GM19351 (cell line): ENCODE measurements around the gene NOD2.

Experiments
- ATAC-seq: cut with Tn5 transposase; IDR thresholded peaks from one replicate; pipeline ENCODE4 v1.9.1; 2021; ENCODE audit warnings: mild to moderate bottlenecking, moderate library complexity; ENCODE audit not compliant: unreplicated experiment

NOD2 gene

DNA sequence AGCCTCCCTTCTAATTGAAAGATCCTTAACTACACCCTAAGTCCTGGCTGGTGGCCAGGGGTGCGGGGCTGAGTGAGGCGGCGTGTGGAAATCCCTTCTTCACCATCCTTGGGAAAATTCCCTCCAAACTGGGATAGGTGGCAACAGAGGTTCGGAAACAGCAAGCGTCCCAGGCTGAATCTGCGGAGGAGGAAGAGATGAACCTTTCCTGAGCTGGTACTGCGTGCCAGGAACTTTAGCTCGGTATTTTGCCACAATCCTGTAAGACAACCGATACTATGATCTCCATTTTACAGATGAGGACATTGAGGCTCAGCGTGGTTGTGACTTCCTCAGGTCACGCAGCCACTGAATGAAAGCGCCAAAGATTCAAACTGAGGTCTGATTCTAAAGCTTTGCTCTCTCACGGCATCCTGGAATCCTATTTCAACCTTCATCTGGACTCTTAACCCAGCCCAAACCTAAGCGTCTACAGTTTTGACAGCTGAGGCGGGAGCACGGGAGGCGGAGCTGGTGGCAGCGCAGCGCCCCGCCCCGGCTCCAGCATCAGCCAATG lies 47.9 kb downstream of the NOD2 start:
- ATAC-seq, result peak; percentile 10

- peak; percentile 87 for ATAC-seq
Measured at GRCh38 chr16:50741781-50742575, 48.6 kb downstream of the NOD2 start, which contains the start of gene CYLD. TSS of gene CYLD (plus strand) at chr16:50742086. CDS start at chr16:50749699, 7,613 bp downstream.

DNA sequence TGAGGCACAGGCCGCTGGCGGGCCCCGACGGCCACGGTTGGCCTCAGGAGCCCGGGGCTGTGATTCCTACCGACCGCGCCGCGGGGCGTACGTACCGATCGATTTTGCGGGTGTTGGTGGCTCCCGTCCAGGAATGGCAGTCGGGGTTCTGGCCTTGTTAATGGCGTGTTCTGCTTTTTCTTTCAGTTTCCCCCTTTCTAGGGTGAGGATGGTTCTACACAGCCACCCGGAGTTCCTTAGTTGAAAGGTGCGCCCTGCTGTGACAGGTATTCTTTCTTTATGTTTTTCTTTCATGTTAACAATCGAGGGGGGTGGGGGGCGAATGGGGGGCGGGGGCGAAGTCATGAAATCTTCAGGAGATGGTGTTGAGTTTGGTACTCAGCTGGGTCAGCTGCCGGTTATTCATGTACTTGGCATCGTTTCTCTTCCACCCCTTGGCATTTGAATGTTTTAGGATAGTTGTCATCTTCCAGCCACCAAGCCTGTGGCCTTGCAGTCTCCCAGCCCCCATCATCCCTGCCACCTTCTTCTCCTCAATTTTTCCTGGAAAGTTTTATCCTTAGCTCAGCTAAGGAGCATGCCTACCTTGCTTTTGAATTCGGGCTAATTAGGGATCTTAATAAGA lies 49.3 kb downstream of the NOD2 start:
- ATAC-seq, result peak; percentile 12

DNA sequence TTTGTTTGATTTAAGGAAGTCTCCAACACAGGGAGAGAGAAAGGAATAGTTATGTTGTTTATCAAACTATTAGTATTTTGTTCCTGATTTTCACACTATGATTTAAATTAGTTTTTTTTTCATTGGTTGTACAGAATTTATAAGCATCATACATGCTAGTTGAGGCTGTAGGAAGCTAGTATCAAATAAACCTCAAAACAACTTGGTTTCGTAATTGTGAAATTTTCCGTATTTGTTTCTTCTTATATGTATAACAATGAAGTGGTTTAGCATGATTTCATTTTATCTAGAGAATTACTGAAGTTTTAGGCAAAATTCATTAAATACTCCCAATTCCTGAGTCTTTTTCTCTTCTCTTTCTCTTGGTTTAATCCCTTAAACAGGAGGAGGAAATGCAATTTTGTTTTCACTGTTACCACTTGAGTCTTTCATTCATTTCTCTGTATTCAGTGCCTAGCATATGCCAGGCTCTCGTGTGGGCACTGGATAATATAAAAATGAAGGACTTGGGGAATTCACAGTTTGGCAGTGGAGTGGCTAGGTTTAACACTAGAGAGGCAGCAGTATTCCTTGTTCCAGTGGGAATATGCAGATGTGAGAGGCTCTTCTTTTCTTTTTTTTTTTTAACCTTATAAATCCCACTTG lies 50.3 kb downstream of the NOD2 start:
- no peak for ATAC-seq

DNA sequence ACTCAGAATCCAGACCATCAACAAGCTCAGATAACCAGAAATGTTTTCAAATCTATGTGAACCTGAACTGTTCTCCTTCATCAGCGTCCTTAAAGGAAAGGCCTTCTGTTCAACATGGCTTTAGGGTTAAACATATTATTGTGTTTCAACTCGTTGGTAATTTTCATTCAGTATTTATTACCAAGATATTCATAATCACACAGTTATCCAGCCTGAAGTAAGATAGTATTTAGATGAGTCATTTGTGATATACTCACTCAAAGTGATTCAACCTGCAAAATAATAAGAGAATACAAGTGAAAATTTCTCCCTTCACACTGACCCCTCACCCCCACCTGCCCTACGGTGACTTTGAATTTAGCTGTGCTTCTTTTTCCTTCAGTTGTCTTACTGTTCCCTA lies 51.5 kb downstream of the NOD2 start:
- ATAC-seq, result no peak

DNA sequence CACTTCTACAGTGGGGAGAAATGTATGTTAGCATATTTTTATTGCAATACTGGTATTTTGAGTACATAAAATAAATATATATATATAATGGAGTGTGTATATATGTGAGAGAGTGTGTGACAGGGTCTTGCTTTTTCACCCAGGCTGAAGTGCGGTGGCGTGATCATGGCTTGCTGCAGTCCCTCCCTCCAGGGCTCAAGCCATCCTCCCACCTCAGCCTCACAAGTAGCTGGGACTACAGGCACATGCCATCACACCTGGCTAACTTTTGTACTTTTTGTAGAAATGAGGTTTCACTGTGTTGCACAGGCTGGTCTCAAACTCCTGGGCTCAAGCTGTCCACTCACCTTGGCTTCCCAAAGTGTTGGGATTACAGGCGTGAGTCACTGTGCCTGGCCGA lies 52.5 kb downstream of the NOD2 start:
- no peak for ATAC-seq

GRCh38 chr16:50747207-50747956 lies 54.0 kb downstream of the NOD2 start:
- peak; percentile 76 for ATAC-seq

DNA sequence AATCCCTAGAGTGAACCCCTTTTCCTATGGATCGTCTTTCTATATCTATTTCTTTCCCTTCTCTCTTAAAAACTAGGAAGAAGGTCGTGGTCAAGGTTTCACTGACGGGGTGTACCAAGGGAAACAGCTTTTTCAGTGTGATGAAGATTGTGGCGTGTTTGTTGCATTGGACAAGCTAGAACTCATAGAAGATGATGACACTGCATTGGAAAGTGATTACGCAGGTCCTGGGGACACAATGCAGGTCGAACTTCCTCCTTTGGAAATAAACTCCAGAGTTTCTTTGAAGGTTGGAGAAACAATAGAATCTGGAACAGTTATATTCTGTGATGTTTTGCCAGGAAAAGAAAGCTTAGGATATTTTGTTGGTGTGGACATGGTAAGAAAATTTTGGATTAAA lies 58.1 kb downstream of the NOD2 start:
- ATAC-seq, result no peak

DNA sequence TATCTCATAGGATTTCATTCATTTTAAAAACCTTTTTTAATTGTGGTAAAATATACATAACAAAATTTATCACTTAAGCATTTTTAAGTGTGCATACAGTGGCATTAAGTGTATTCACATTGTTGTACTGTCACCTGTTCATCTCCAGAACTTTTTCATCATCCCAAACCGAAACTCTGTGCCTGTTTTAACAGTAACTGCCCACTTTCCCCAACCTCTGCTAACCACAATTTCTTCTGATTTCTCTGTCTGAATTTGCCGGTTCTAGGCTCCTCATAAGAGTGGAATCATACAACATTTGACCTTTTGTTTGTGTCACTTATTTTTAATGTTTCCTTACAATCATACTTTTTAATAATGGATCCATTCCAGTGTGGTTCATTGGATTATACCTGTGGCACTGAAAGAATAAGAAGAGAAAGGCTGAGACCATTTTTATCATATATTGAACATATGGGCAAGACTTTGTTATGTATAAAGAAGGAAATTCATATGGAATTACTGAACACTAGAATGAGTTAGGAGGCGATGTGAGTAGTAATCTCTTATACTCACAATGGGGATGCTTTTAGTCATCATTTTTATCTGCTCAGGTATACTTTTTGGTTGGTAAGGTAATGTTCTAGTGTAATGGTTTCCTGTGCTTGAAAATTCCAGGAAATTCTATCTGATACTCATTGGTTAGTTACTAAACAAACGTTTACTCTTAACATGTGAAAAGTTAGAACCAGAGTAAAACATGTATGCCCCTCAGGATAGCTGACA lies 59.2 kb downstream of the NOD2 start:
- no peak for ATAC-seq

GRCh38 chr16:50756473-50756872 lies 63.1 kb downstream of the NOD2 start:
- no peak for ATAC-seq

DNA sequence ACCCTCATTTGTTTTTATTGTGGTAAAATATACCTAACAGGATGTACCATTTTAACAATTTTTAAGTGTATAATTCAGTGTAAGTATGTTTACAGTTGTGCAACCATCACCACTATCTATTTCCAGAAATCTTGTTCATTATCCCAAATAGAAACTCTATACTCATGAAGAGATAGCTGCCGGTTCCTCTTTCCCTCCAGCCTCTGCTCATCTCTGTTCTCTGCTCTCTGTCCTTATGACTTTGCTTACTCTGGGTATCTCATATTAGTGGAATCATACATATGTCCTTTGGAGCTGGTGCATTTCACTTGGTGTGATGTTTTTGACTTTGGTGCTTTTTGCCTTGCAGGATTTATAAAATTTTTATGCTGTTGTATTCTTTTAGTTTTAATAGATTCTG lies 67.9 kb downstream of the NOD2 start:
- no peak for ATAC-seq

GRCh38 chr16:50762241-50762640 lies 68.8 kb downstream of the NOD2 start:
- no peak for ATAC-seq

- no peak for ATAC-seq
Measured at GRCh38 chr16:50763211-50763610, 69.8 kb downstream of the NOD2 start.

- ATAC-seq, result no peak
Measured at GRCh38 chr16:50765260-50765659, 71.9 kb downstream of the NOD2 start.

- ATAC-seq, result no peak
Measured at GRCh38 chr16:50765861-50766260, 72.5 kb downstream of the NOD2 start.

DNA sequence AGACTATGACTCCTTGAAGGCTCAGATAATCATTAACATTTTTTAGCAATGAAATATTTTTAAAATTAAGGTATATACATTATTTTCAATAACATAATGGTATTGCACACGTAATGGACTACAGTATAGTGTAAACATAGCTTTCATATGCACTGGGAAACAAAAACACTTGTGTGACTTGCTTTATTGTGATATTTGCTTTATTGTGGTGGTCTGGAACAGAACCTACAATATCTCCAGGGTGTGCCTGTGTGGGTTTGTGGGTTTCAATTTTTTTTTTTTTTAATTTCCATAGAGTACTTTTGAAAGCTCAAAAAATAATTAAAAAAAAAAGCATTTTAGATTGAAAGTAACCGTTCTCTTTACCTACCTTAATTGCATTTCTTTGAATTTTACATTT lies 73.8 kb downstream of the NOD2 start:
- ATAC-seq, result no peak

- ATAC-seq, result no peak
Measured at GRCh38 chr16:50771366-50771765, 78.0 kb downstream of the NOD2 start.

DNA sequence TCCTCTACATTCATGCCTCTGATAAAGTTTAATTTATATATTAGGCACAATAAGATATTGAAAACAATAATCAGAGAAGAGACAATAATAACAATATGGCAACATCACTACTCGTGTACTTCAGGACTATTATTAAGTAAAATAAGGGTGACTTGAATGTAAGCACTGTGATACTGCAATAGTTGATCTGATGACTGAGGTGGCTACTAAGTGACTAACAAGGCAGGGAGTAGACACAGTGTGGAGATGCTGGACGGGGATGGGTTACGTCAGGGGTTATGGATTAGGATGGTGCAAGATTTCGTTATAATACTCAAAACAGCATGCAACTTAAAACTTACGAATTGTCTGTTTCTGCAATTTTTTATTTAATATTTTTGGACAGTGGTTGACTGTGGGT lies 81.0 kb downstream of the NOD2 start:
- no peak for ATAC-seq

DNA sequence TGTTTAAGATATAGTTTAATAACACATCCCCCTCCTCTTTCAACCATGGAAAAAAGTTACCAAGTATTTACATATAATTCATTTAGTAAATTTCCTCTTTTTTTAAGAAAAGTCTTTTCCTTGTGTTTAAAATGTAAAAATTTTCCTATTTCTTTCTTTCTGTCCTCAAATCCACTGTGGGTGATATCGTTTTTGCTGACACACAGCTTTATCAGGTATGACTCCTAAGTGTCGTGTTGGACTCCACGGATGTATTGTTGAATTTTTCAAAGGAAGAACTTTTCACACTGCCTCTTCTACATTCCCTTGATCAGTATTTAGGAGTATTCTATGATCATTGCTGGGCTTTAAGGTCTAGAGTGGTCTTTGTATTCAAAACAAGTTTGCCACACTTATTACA lies 81.6 kb downstream of the NOD2 start:
- no peak for ATAC-seq

GRCh38 chr16:50776037-50776436 lies 82.6 kb downstream of the NOD2 start:
- no peak for ATAC-seq
